Bronchial epithelial cell (primary cell): Measurements from ENCODE around the gene C13orf46. TPM values are rescaled to one million over a fixed set of nuclear protein-coding genes. Genes with fewer than 3 reads are reported as not detected.

Experiments used
- DNase-seq: peaks from one replicate; pipeline ENCODE4 v3.0.0-alpha.2; 2010; ENCODE audit warnings: low read depth
- FAIRE-seq: peaks from 2 replicates; lab custom pipeline; 2011; peaks lifted over from hg19 to GRCh38; lab: Jason Lieb, UNC
- H3K27me3 ChIP-seq: 2 replicates; pipeline ENCODE4 v1.5.1; 2011; ENCODE audit warnings: low read length; ENCODE audit not compliant: control insufficient read depth, insufficient read depth
- H3K36me3 ChIP-seq: 2 replicates; pipeline ENCODE4 v1.5.1; 2011; ENCODE audit warnings: low read length; ENCODE audit not compliant: control insufficient read depth, insufficient read depth
- H3K4me3 ChIP-seq: 2 replicates; pipeline ENCODE4 v1.5.1; 2011; ENCODE audit warnings: mild to moderate bottlenecking, low read depth, low read length, control low read depth
- total RNA-seq: library from RNA; depleted of rRNA; stranded (reverse); fragments of >200 nt; gene quantifications from 2 replicates; pipeline ENCODE4 v1.2.1, GENCODE V29; 2014
- TF ChIP-seq, protein P1 (sequence below): IDR thresholded peaks from 2 replicates; pipeline ENCODE4 v1.5.1; 2011; ENCODE audit warnings: mild to moderate bottlenecking, moderate library complexity, low read length, control low read depth, inconsistent platforms; ENCODE audit not compliant: insufficient read depth, severe bottlenecking

C13orf46 gene
- total RNA-seq, 1 donor from 2014 or later: not detected

DNA sequence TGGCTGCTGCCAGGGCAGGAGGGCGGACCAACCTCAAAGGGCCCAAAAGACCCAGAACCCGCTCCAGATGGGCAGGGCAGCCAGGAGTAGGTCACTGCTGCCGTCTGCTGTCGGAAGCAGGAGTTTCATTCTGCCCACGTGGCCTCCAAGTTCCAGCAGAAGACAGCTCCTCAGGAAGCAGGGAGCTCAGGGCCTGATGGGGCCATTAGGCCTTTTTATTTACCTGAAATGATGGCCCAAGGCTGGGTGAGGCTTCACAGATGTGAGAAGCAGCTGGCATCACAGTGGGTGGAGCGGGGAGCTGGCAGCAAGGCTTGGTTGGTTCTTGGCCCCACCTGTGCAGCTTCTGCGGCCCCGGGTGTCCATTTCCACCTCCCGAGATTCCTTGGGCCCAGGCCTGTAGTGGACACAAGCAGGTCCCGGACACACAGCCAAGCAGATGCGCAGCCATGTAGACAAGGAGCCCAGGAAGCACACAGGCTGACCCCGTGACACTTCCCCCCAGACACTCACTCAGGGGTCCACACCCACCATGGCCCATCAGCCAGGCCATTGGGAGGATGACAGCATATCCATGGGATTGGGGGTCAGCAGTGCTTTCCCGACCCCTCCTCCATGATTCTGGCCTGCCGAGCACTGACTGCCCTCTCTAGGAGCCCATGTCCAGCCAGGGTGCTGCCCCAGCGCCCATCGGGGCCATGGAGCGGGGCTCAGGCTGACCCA, 26.4 kb downstream of the C13orf46 start:
- TF ChIP-seq, protein P1, sequence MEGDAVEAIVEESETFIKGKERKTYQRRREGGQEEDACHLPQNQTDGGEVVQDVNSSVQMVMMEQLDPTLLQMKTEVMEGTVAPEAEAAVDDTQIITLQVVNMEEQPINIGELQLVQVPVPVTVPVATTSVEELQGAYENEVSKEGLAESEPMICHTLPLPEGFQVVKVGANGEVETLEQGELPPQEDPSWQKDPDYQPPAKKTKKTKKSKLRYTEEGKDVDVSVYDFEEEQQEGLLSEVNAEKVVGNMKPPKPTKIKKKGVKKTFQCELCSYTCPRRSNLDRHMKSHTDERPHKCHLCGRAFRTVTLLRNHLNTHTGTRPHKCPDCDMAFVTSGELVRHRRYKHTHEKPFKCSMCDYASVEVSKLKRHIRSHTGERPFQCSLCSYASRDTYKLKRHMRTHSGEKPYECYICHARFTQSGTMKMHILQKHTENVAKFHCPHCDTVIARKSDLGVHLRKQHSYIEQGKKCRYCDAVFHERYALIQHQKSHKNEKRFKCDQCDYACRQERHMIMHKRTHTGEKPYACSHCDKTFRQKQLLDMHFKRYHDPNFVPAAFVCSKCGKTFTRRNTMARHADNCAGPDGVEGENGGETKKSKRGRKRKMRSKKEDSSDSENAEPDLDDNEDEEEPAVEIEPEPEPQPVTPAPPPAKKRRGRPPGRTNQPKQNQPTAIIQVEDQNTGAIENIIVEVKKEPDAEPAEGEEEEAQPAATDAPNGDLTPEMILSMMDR: peak; percentile 90
- H3K27me3 ChIP-seq: peaks cover 1% of the 10 kb centered on the region
- DNase-seq (peak; percentile 36), FAIRE-seq (no peak)
- no peaks in the 10 kb centered on the region for H3K36me3 ChIP-seq
- no peak overlapping the region for H3K4me3 ChIP-seq

- no peaks in the 10 kb centered on the region for H3K36me3 ChIP-seq
- FAIRE-seq: no peak
- no peak overlapping the region for H3K4me3 ChIP-seq
- no peak for DNase-seq
- peaks cover 1% of the 10 kb centered on the region for H3K27me3 ChIP-seq
- TF ChIP-seq, protein P1: no peak
These were observed 27.3 kb downstream of the C13orf46 start for GRCh38 chr13:113946409-113947181.

DNA sequence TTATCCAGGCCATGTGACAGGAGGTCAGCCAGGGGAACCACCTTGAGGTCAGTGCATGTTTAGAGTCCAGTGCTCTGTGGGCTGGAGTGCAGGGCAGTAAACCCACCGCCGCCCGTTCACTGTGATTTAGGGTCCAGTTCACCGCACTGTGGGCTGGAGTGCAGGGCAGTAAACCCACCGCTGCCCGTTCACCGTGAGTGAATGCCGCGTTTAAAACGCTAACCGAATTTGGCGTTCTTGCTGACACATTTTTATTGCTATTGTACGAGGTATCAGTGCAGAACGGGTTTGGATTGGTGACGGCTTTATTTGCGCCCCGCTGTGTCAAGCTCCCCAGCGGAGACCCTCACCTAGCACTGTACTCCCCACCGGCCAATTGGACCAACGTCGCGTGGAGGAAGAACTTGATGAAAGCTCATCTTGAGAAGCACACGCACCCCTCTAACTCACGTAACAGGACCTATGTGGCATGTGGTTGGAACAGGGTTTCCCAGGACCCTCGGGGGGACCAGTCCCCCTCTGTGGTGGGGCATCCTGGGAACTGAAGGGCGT, 27.9 kb downstream of the C13orf46 start:
- TF ChIP-seq, protein P1: no peak
- H3K4me3 ChIP-seq: no peak overlapping the region
- H3K36me3 ChIP-seq: no peaks in the 10 kb centered on the region
- H3K27me3 ChIP-seq: peaks cover 1% of the 10 kb centered on the region
- FAIRE-seq (no peak), DNase-seq (no peak)

DNA sequence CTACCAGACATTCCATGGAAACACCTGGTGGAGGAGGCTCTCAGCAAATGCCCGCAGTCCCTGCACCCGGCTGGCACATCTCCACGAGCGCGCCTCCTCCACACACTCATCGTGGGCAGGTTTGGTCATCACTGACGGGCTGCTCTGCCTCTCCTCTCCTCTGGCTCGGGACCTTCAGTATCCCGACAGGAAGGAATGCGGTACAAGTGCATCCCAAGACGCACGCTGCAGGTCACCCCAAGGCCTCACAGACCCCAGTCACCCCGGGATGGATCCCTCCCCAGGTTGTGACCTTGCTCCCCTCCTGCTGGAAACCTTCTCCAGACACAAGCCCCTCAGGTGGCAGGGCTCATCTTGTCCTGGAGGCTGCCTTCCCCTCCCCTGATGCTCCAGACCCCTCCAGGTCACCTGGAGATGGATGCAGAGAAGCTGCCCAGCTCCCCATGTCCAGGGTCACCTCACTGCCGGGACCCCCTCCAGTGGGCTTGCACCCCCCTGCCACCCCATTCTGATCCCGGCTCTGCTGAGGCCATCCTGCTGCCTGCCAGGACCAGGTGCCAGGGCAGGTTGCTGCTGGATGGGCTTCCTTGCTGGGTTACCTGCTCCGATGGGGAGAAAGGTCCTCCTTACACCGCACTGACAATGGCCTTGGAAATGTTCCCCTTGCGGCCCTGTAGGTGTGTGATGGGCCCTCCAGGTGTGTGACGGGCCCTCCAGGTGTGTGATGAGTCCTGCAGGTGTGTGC, 29.9 kb downstream of the C13orf46 start:
- Histone ChIP-seq H3K36me3 (no peaks in the 10 kb centered on the region), H3K4me3 (no peak overlapping the region), H3K27me3 (peaks cover 2% of the 10 kb centered on the region)
- no peak for FAIRE-seq
- TF ChIP-seq, protein P1: no peak
- no peak for DNase-seq

DNA sequence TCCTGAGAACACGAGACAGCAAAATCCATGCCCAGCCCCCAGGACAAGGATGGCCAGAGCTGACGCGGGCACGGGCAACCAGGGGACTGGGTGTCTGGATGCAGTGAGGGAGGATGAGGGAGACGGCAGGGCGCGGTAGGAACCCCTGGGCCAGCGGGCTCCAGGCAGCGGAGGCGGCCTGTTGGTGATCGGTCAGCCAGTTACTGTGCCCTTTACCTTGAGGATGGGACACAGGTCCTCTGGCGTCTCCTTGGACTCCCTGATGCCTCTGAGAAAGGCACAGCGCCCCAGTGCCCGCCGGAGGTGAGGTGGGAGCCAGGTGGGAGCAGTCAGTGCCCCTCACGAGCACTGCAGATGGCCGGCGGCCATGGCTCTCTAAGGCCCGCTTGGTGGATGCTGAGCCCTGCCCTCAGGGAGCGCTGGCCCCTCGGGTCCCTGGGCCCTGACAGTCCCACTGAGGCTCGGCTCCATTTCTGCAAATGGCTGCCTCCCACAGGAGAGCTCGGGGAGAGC, 31.2 kb downstream of the C13orf46 start:
- TF ChIP-seq, protein P1: no peak

More for the DNA sequence above, 31.2 kb downstream of the C13orf46 start:
- no peak for DNase-seq
- H3K36me3 ChIP-seq: no peaks in the 10 kb centered on the region
- no peak overlapping the region for H3K4me3 ChIP-seq
- H3K27me3 ChIP-seq: peaks cover 3% of the 10 kb centered on the region
- no peak for FAIRE-seq
